A549 treated with CORT108297 at 1 μM for 4 hours (cell line): ENCODE data around the gene CLEC12A. TPM values are rescaled to one million over a fixed set of nuclear protein-coding genes. Genes with fewer than 3 reads are reported as not detected.

Source experiments
- total RNA-seq: library from RNA; stranded (reverse); fragments of 200-300 nt; extraction: Qiagen RNA extraction; gene quantifications from 5 replicates; pipeline ENCODE4 v1.2.3, GENCODE V29; 2022

The CLEC12A gene
- not detected in 5 replicates for total RNA-seq

GRCh38 chr12:9971181-9971580 is at the start of gene CLEC12A:
CLEC12A (plus strand) TSS chr12:9971409; CDS start chr12:9971597, 188 bp downstream.

GRCh38 chr12:9932270-9932669 is 38.9 kb upstream of the CLEC12A start, which contains the start of gene CLEC2A:
CLEC2A (minus strand) TSS chr12:9932370; CDS start chr12:9932329, 41 bp downstream.

GRCh38 chr12:9999016-9999415 is 27.8 kb downstream of the CLEC12A start, which contains the start of gene CLEC1B:
CLEC1B (minus strand) TSS chr12:9999121; CDS start chr12:9999100, 21 bp downstream.

GRCh38 chr12:10030446-10030845 is 59.2 kb downstream of the CLEC12A start, which contains the start of gene CLEC9A:
CLEC9A (plus strand) TSS chr12:10030682; CDS start chr12:10052688, 22,006 bp downstream.

Other genes starting within 250 kb of the CLEC12A start
- not detected in 5 replicates for gene CLECL1, start 238.3 kb upstream of the CLEC12A start, total RNA-seq
- not detected in 5 replicates for gene CD69, start 210.5 kb upstream of the CLEC12A start, total RNA-seq
- gene KLRF1, start 143.9 kb upstream of the CLEC12A start, total RNA-seq, result not detected in 5 replicates
- gene CLEC2B, start 102.1 kb upstream of the CLEC12A start, total RNA-seq, result 1.0 to 1.9 TPM (median 1.8 TPM) in 5 replicates
- not detected in 5 replicates for gene KLRF2, start 89.9 kb upstream of the CLEC12A start, total RNA-seq
- gene CLEC2A, start 39.0 kb upstream of the CLEC12A start, total RNA-seq, result not detected in 5 replicates
- gene CLEC1B, start 27.7 kb downstream of the CLEC12A start, total RNA-seq, result not detected in 5 replicates
- not detected in 5 replicates for gene CLEC12B, start 39.2 kb downstream of the CLEC12A start, total RNA-seq
- gene CLEC9A, start 59.3 kb downstream of the CLEC12A start, total RNA-seq, result not detected in 5 replicates
- not detected in 5 replicates for gene CLEC1A, start 127.6 kb downstream of the CLEC12A start, total RNA-seq
- gene CLEC7A, start 158.8 kb downstream of the CLEC12A start, total RNA-seq, result not detected in 5 replicates
- gene OLR1, start 200.7 kb downstream of the CLEC12A start, total RNA-seq, result 0.67 to 1.8 TPM (median 1.0 TPM) in 5 replicates
- 0.10 to 0.47 TPM (median 0.14 TPM) in 4 of 5 replicates, not detected in the other for gene TMEM52B, start 207.6 kb downstream of the CLEC12A start, total RNA-seq
- gene GABARAPL1, start 241.5 kb downstream of the CLEC12A start, total RNA-seq, result 32.0 to 41.5 TPM (median 38.0 TPM) in 5 replicates